ENCODE results near the gene RNF225.

RNF225 gene

GRCh38 chr19:58386576-58387337 is 8.7 kb upstream of the RNF225 start, which contains the start of gene RPS5:
TSS of gene RPS5 (plus strand) at chr19:58387269. CDS start at chr19:58388138, 869 bp downstream.
- in situ Hi-C loops (cut with HindIII; ENCODE audit: low pct_ligation_motif_present, low sequenced_read_pairs), result no loop called here
- TF ChIP-seq, protein P1, sequence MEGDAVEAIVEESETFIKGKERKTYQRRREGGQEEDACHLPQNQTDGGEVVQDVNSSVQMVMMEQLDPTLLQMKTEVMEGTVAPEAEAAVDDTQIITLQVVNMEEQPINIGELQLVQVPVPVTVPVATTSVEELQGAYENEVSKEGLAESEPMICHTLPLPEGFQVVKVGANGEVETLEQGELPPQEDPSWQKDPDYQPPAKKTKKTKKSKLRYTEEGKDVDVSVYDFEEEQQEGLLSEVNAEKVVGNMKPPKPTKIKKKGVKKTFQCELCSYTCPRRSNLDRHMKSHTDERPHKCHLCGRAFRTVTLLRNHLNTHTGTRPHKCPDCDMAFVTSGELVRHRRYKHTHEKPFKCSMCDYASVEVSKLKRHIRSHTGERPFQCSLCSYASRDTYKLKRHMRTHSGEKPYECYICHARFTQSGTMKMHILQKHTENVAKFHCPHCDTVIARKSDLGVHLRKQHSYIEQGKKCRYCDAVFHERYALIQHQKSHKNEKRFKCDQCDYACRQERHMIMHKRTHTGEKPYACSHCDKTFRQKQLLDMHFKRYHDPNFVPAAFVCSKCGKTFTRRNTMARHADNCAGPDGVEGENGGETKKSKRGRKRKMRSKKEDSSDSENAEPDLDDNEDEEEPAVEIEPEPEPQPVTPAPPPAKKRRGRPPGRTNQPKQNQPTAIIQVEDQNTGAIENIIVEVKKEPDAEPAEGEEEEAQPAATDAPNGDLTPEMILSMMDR (IDR thresholded peaks at IDR 0.05; ENCODE audit: low read depth, low read length, missing control alignments), result no peak
- Histone ChIP-seq H3K27me3 (replicated peaks) (no peaks in the 10 kb centered on the region), H3K27ac (peak within 1 kb of the TSS; percentile 91), H3K4me3 (ENCODE audit: low read depth, low read length) (peak within 1 kb of the TSS; percentile 90), H3K36me3 (replicated peaks) (peaks cover 23% of the 10 kb centered on the region)
- DNase-seq, result peak; percentile 97

DNA sequence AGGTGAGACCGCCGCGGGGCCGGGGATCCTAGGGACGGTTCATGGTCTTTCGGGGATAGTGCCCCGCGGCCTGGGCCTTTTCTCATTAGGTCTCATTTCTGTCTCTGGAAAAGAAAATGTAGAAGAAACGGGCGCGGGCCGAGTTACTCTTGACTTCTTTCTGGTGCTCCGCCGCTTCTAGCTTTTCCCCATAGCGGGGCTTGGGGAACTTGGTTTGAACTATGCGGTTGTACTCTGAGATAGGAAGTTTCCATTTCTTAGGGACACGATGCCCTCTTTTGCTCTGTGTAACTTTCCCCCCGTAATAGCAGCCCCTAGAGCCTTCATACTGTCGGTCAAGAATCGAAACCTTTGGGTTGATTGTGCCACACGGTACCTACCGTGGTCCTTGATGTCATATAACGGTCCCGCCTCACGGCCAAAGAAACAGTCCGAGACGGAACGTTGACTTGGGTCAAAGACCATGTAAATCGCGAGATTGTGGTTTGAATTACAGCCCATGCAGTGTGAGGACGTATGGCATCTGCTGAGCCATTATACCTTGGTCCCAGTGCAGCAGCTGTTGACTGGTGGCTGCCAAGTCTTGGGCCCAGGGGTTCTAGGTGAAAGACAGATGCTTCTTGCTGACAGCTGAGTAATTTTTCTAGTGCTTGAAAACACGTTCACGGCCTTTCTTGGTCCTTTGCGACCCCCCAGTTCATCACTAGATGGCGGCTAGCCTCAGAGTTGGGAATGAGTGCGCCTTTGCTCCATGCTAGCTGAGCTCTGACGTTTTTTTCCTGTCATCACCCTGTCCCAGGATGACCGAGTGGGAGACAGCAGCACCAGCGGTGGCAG is 7.9 kb upstream of the RNF225 start:
- H3K36me3 ChIP-seq (replicated peaks), result peaks cover 30% of the 10 kb centered on the region
- H3K4me3 ChIP-seq (ENCODE audit: low read depth, low read length), result peak overlapping the region; percentile 90
- TF ChIP-seq, protein P1 (IDR thresholded peaks at IDR 0.05; ENCODE audit: low read depth, low read length, missing control alignments), result peak; percentile 3
- no peaks in the 10 kb centered on the region for H3K27me3 ChIP-seq (replicated peaks)
- peak overlapping the region; percentile 91 for H3K27ac ChIP-seq
- in situ Hi-C loops (cut with HindIII; ENCODE audit: low pct_ligation_motif_present, low sequenced_read_pairs), result no loop called here
- no peak for DNase-seq

GRCh38 chr19:58388175-58388526 is 7.3 kb upstream of the RNF225 start:
- in situ Hi-C loops (cut with HindIII; ENCODE audit: low pct_ligation_motif_present, low sequenced_read_pairs), result no loop called here
- TF ChIP-seq, protein P1 (IDR thresholded peaks at IDR 0.05; ENCODE audit: low read depth, low read length, missing control alignments), result no peak
- DNase-seq, result no peak
- Histone ChIP-seq H3K4me3 (ENCODE audit: low read depth, low read length) (peak overlapping the region; percentile 90), H3K27me3 (replicated peaks) (no peaks in the 10 kb centered on the region), H3K27ac (no peak overlapping the region), H3K36me3 (replicated peaks) (peaks cover 36% of the 10 kb centered on the region)

DNA sequence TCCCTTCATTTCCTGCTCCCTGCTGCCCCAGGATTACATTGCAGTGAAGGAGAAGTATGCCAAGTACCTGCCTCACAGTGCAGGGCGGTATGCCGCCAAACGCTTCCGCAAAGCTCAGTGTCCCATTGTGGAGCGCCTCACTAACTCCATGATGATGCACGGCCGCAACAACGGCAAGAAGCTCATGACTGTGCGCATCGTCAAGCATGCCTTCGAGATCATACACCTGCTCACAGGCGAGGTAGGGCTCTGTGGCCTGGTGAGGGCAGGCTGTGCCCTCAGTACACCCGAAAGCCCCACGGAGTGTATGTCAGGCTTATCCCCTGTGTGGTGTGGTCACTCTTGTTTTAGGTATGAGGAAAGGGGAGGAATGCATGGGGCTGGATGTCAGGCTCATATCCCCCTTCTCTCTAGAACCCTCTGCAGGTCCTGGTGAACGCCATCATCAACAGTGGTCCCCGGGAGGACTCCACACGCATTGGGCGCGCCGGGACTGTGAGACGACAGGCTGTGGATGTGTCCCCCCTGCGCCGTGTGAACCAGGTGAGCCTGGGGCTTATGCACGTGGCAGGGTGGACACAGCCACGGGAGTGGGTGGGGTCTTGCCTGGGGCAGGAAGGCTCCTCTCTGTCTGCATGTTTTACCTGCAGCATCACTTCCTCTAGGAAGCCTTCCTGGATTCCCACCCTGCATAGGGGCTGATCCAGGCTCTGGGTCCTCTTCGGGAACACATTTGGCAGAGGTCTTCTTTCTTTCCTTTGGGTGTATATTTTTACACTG is 2.3 kb upstream of the RNF225 start:
- in situ Hi-C loops (cut with HindIII; ENCODE audit: low pct_ligation_motif_present, low sequenced_read_pairs), result no loop called here
- Histone ChIP-seq H3K27me3 (replicated peaks) (no peaks in the 10 kb centered on the region), H3K4me3 (ENCODE audit: low read depth, low read length) (no peak overlapping the region), H3K27ac (no peak overlapping the region), H3K36me3 (replicated peaks) (peaks cover 55% of the 10 kb centered on the region)
- DNase-seq, result no peak
- TF ChIP-seq, protein P1 (IDR thresholded peaks at IDR 0.05; ENCODE audit: low read depth, low read length, missing control alignments), result no peak

DNA sequence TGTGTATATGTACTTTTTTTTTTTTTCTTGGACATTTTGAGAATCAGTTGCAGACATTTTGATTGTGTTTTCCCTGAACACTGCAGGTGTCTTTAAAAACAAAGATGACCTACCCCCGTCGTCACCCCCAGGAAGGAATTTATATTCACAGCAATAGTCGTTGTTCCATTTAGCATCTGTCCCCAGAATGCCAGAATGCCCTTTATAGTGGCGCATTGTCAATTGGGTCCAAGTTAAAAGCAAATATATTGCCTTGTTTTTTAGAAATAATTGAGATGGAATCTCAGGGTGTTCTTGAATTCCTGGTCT is 1.8 kb upstream of the RNF225 start:
- Histone ChIP-seq H3K27me3 (replicated peaks) (no peaks in the 10 kb centered on the region), H3K27ac (no peak overlapping the region), H3K36me3 (replicated peaks) (peaks cover 52% of the 10 kb centered on the region), H3K4me3 (ENCODE audit: low read depth, low read length) (no peak overlapping the region)
- no peak for DNase-seq
- in situ Hi-C loops (cut with HindIII; ENCODE audit: low pct_ligation_motif_present, low sequenced_read_pairs), result no loop called here
- TF ChIP-seq, protein P1 (IDR thresholded peaks at IDR 0.05; ENCODE audit: low read depth, low read length, missing control alignments), result no peak
